HG03442 (cell line): ENCODE results near the gene SLC13A5.
"Not testable (repeated sequence)": the region's sequence is repeated elsewhere in the genome, so short reads cannot be mapped to it uniquely, and the experiment has no call there.

Experiments
- ATAC-seq: cut with Tn5 transposase; IDR thresholded peaks from one replicate; pipeline ENCODE4 v1.9.1; 2021; ENCODE audit warnings: mild to moderate bottlenecking, moderate library complexity; ENCODE audit not compliant: unreplicated experiment

The SLC13A5 gene

GRCh38 chr17:6713130-6713917 lies at the start of gene SLC13A5:
SLC13A5 (minus strand) TSS chr17:6713369; CDS start chr17:6713333, 36 bp downstream.
- no peak for ATAC-seq

- no peak for ATAC-seq
These were observed 48.6 kb upstream of the SLC13A5 start for GRCh38 chr17:6761779-6762178.

- ATAC-seq, result no peak
These were observed 44.6 kb upstream of the SLC13A5 start for GRCh38 chr17:6757747-6758146.

GRCh38 chr17:6756425-6757031 lies 43.4 kb upstream of the SLC13A5 start:
- ATAC-seq, result no peak

GRCh38 chr17:6755731-6756184 lies 42.6 kb upstream of the SLC13A5 start, which contains the start of gene XAF1:
XAF1 (plus strand) TSS chr17:6756046; CDS start chr17:6756079, 33 bp downstream.
- ATAC-seq, result no peak

- no peak for ATAC-seq
These were observed 42.1 kb upstream of the SLC13A5 start for GRCh38 chr17:6755281-6755680.

- ATAC-seq, result no peak
These were observed 40.4 kb upstream of the SLC13A5 start for GRCh38 chr17:6753546-6753945.

- no peak for ATAC-seq
These were observed 39.9 kb upstream of the SLC13A5 start for GRCh38 chr17:6753006-6753445.

- no peak for ATAC-seq
These were observed 39.1 kb upstream of the SLC13A5 start for GRCh38 chr17:6752068-6752909.

GRCh38 chr17:6749519-6749918 lies 36.4 kb upstream of the SLC13A5 start:
- no peak for ATAC-seq

- no peak for ATAC-seq
These were observed 35.4 kb upstream of the SLC13A5 start for GRCh38 chr17:6748617-6749016.

- not testable (repeated sequence) for ATAC-seq
These were observed 33.5 kb upstream of the SLC13A5 start for GRCh38 chr17:6746665-6747064.

- ATAC-seq, result no peak
These were observed 16.4 kb upstream of the SLC13A5 start for GRCh38 chr17:6729531-6729930.

GRCh38 chr17:6724009-6724408 lies 10.8 kb upstream of the SLC13A5 start:
- no peak for ATAC-seq

- ATAC-seq, result no peak
These were observed 8.6 kb upstream of the SLC13A5 start for GRCh38 chr17:6721744-6722143.

GRCh38 chr17:6716736-6717135 lies 3.6 kb upstream of the SLC13A5 start:
- no peak for ATAC-seq

- ATAC-seq, result no peak
These were observed 1.2 kb upstream of the SLC13A5 start for GRCh38 chr17:6714315-6714874.

- no peak for ATAC-seq
These were observed 726 bp upstream of the SLC13A5 start for GRCh38 chr17:6713918-6714271.

GRCh38 chr17:6712854-6713129 lies 377 bp downstream of the SLC13A5 start:
- no peak for ATAC-seq

GRCh38 chr17:6712058-6712853 lies 913 bp downstream of the SLC13A5 start:
- ATAC-seq, result no peak

- ATAC-seq, result no peak
These were observed 1.5 kb downstream of the SLC13A5 start for GRCh38 chr17:6711681-6712057.
